8988T (cell line): ENCODE results near the gene NFE2L2.
"Not testable (repeated sequence)": the region's sequence is repeated elsewhere in the genome, so short reads cannot be mapped to it uniquely, and the experiment has no call there.

Experiments used
- DNase-seq: peaks from one replicate; pipeline ENCODE4 v3.0.0; 2011

The NFE2L2 gene

DNA sequence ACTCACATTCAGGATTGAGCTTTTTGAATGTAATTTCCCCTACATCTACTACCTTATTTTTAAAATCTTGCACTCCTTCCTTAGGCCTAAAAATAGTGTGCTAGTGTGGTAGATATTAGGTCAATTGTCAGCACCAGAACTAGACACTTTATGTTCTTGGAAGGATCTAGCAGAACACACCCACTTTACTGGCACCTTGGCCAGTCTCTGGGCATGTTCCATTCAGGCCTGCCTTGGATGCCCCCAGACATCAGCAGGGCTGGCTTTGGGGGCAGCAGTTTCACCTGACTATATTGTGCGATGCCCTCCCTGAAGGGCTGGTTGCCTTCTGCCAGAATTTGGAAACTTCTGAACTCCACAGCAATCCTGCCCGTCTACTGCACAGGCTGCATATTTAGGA lies 15.3 kb upstream of the NFE2L2 start:
- no peak for DNase-seq

DNA sequence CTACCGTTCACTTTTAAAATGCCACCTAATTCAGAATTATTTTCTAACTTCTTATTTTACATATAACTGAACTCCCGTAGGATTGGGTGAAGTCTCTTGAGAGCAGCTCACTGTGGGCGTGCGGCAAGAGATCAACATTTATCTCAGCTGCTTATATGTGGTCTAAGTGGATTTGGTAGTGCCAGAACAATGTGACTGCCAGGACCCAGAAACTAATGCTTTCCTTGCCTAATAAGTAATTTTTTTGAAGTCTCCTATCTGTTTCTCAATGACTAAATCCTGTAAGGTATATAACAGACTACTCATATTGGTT lies 11.2 kb upstream of the NFE2L2 start:
- no peak for DNase-seq

DNA sequence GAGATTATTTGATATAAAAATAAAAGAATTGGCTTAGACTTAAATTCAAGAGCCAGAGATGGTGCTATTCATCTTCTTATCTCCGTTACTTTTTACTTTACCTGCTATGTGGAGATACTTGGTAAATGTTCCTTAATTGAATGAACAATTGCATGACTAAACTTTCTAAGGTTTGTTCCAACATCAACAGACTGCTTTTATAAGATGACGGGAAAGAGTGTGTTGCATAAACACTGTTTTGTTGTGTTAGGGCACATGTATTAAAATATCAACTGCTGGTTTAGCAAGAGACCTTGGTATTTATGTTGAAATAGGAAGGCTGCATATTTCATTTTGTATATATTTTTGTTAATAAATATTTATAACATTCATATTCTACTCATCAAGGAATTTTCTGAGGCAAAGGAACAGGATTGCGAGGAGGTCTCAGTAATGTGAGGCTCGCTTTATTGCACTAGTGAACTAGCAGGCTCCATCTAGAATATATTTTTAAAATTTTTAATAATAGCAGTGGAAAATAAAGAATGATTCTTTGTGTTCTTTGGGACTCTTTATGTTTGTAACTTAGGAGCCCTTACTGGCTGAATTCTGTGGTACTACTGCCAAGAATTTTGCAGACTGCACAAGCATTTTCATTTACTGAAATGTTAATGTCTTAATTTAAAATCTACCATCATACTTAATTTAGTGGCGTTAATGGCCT lies 10.7 kb upstream of the NFE2L2 start:
- no peak for DNase-seq

DNA sequence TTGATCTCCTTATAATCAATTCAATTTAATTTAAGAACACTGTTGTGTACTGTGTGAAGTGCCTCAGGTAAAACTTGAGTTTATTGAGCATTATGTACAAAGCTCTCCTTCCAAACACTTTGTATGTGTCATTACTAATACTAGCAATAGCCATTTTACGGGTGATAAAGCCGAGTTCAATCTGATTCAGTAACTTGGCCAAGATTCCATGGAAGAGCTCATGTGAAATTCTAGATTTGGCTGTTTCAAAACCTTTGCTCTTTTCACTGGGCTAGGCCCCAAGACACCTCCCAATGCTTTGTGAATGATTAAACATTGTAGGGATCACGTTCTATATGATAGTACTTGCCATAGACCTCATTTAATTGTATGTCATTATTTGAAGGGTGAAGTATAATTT lies 8.9 kb upstream of the NFE2L2 start:
- no peak for DNase-seq

DNA sequence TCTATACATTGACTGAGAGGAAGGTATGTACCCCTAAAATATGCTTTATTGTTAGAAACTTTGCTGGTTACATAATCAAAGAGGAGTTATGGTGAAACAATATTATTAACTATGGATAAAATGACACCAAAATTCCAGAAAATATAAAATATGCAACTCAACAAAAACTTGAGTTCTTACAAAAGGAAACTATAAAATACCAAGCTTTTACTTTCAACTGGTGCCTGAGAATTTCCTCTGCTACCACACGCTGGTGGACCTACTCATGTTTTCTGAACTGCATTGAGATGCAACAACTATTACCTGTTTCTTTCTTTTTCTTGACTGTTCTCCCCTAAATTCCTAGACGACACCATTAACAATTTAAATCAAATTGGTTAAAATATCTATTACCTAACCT lies 8.2 kb upstream of the NFE2L2 start:
- DNase-seq = no peak

DNA sequence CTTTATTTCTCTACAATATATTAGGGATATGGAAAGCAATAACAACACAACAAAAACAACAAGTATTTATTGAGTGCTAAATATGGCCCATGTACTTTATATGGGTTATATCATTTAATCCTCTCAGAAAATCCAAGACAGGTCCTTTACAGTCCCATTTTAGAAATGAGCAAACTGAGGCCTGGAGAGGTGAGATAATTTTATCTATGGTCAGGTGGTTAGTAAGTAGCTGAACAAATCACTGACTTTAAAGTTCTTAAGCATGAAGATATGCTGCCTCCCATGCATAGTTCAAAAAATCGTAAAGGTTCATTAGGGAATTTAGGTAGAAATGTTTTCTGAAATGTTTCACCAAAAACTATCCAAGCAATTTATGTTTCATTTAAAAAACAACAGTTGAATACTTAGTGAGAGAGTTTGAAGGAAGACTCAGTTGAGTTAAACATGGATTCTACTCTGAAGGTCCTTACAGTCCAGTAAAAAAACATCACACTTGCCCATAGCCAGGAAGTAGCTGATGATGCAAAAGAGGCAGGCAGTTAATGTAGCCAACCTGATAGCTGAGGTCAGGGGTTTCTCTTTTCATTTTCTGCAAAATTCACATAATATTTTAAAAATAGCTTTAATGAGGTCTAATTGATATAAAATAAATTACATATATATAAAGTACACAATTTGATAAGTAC lies 7.6 kb upstream of the NFE2L2 start:
- DNase-seq = no peak

DNA sequence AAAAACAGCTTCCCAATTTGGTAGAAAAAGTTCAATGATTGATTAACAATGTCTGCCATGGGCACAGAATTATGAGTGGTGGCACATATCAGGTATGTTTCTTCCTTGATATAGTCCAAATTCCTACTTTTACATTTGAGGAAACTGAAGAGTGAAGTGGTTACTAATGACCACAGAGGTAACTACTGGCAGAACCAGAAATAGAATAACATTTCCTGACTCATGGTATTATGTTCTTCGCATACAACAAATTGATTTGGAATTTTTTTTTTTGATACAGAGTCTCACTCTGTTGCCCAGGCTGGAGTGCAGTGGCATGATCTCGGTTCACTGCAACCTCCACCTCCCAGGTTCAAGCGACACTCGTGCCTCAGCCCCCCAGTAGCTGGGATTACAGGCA lies 6.0 kb upstream of the NFE2L2 start:
- no peak for DNase-seq

DNA sequence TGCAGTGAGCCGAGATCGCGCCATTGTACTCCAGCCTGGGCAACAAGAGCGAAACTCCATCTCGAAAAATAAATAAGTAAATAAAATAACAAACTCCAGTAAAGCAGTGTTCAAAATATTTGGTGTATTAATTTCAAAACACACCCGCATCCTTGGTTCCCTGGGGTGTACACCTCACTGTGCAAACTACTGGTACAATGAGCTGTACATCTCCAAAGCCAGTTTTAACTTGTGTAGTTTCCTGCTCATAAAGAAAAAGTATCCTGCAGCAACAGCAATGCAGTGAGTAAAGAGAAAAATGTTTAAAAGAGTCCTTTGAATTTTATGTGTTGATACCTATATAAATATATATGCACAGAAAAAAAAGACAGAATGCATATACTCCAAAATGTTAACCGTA lies 4.4 kb upstream of the NFE2L2 start:
- no peak for DNase-seq

DNA sequence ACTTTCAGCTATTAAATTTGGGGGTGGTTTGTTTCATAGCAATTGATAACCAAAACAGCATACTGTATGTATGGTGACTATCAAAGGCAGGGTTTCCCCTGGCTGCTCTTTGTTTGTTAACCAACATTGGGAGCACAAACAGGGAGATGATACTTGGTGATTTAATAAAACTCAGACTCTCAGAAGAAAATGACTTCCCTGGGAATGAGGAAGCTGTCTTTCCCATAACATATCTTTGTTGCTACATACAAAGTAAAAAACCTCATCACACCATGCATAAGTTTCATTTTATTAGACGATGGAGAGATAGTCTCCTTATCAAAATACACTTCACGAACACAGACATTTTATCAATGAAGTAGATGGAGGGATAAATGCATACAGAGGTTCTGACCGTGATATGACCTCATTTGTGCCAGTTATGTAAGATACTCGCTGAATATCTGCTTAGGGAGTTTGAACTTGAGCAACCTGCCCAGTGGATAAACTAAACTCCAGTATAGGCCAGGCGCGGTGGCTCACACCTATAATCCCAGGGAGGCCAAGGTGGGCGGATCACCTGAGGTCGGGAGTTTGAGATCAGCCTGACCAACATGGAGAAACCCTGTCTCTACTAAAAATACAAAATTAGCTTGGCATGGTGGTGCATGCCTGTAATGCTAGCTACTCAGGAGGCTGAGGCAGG lies 3.8 kb upstream of the NFE2L2 start:
- no peak for DNase-seq

DNA sequence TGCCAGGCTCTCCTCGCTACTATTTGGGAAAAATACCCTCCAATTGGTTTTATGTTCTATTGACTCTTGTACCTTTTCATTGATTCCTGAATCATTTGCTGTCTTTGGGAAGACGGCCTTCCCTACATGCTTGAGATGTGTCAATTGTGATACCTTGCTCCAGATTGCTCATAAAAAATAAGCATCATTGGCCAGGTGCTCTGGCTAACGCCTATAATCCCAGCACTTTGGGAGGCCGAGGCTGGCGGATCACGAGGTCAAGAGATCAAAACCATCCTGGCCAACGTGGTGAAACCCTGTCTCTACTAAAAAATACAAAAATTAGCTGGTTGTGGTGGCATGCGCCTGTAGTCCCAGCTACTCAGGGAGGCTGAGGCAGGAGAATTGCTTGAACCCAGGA lies 2.4 kb upstream of the NFE2L2 start:
- DNase-seq = not testable (repeated sequence)

DNA sequence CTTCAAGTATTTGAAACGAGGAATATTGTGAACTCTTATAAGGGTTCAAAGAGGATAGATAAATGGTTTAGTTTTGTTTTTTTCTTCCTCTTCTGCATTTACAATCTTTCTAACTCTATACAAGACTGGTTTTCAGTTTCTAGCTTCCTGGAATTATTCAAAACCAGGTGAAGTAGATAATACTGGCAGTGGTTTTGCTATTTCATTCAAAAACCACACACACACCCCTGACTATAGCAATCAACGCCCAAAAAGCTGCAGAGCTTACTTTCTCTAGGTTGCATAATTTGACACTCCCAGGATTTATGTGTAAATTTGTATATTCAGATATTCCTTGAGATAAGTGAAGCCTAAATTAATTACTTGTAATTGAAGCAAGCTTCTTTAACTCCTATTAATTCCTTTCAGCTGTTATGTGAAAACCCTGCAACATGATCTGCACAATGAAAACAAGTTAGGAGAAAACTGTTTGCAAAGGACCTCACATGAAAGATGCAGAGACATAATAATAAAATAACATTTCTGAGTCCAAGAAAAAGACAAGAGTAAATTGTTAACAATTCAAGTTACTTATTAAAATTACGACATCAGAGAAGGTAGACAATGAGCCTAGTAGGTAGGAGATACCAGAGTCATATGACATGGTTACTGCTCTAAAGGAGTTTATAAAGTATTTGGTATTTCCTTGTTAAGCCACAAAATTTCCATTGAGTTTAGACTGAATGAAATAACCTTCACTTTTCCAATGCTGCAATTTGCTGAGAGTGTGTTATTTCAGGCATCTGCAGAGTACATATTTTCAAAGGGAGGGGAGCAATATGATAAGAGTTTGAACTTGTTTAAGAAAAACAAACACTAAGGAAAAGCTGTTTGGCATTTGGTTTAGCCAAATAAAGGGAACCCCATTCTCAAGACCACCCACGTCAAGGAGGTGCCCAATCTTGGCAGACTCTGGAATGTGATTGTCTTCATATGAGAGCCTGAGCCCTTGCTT lies 1.6 kb upstream of the NFE2L2 start:
- no peak for DNase-seq

DNA sequence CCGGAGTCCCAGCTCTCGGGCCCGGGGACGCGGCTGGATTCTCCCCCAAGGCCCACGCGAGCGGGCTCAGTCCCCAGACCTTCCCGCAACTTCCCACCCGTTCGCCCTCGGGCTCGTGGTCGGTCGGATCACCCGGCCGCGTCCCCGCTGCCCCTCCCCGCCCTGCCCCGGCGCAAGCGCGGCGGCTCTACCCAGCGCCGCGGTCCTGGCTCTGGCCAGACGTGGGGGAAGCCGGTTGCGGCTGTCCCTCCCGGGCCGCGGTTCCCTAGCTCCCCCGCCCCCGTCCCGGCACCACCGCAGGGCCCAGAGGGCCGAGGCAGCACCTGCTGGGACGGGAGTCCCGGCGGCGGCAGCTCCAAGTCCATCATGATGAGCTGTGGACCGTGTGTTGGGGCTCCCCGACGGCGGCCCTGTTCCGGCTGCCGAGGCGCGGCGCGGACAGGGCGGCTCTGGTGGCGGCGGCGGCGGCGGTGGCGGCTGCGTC lies 276 bp downstream of the NFE2L2 start:
- peak; percentile 27 for DNase-seq

DNA sequence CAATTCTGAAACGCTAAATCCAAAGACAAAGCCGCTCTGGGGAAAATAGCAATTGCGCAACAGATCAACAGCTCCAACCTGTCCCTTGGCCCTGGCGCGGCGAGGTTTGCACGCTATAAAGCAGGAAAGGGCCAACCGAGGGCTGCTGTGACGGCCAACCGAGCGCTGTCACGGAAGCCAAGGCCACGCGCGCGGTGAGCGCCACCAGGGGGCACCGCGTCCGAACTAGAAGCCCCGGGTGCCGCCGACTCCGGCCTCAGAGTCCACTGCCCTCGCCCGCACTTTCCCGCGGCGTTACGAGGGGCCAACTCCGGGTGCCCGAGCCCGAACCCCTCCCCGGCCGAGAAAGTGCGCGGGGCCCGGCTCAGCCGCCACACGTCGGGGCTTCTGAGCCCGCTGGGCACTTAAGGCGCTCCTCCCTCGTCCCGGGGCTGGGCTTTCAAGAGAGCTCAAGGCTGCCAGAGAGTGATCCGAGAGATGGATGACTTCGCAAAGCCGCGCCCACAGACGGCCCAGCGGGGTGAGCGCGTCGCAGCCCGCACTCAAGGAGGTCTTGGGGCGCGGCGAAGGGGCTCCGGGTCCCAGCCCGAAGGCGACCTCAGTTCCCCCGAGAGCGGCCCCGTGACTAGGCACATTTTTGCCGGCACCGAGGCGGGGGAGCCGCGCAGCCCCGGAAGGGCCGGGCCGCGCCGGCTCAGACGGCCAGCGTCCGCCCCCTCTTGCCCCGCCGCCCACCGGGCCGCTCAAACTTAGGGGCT lies 897 bp downstream of the NFE2L2 start:
- peak; percentile 75 for DNase-seq

DNA sequence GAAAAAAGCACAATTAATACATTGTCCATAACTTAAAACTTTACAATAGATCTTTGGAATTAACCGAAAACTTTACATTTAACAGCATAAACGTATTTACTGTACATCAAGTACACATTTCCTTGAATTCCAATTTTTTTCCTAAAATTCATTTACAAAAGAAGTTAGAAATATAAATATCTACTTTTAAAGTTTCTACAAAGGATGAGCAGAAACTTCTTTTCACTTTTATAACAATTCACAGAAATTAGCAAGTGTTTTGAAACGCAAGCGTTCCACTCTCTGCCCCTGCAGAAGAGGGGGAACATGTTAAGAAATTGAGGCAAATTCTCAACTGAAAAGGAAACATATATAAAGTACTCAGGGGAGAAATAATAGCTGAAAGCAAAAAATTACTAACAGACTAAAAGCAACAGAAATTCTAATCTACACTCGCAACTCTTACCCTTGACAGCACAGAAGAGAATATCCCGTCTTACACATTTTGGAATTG lies 1.5 kb downstream of the NFE2L2 start:
- DNase-seq = no peak

DNA sequence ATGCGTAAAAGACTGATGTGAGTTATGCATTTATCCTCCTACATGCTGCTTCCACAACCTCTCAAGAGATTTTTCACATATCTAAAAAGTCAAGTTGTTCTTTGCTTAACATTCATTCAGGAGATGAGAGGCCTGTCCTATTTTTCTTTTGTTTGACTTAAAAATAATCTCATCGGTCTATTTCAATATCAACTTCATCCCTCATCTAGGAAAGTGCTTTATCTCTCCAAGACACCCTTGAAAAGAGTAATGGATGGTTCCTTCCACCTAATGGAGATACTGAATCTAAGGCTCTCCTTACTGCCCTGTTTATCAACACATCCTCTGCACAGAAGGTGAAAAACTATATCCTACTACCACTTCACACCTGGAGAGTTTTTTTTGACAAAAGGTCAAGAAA lies 2.4 kb downstream of the NFE2L2 start:
- no peak for DNase-seq

DNA sequence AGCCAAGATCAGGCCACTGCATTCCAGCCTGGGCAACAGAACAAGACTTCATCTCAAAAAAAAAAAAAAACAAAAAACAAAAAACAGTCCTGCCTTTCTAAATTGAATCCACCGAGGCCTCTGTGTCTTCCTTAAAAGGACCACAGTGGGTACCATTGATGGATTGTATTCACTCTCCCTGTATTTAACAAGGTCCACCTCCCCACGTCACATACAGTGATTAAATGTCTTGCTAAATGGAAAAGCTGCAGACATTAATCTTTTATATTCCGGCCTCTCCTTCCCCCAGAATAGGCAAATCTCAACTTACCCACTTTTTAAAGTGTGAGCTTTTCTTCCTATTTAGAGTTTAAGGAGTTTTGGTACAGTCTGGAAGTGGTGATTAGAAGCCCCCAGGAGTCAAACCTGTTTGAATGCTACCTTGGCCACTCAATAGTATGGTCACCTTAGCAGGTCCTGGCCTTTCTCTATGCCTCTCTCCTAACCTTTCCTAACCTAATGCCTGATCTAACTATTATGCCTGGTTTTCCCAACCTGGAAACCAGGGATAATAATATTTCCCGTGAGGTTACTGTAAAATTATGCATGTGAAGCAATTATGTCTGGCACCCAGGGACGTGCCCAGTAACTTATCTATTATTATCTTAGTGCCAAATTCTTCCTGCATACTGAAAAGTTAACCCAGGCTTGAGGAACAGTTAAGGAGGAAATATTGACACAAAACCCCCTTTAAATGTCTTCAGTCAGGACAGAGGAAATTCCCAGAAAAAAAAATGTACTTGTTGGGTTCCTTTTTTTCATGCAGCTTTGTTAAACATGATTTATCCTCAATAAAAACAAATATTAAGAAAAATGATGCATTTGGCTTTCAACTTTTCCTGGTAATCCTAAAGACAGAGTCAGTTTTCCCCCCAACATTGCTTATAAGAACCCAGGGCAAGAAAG lies 3.1 kb downstream of the NFE2L2 start:
- no peak for DNase-seq

DNA sequence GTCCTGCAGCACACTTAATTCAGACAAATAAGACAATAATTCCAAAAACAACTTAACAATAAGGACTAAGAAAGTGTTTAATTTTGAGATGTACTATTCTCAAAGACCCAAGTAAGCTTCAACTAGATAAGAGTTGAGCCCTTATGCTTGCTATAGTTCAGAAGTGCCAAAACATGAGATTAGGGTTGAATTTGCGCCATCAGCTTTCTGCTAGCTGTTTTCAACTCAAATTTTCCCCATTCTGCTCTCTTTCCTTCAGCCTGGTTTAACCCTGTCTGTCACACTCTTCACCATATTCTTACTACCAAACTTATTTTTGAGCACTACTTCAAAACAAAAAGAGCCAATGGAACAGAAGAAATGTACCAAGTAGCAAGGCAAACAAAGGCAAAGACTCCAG lies 4.1 kb downstream of the NFE2L2 start:
- no peak for DNase-seq

DNA sequence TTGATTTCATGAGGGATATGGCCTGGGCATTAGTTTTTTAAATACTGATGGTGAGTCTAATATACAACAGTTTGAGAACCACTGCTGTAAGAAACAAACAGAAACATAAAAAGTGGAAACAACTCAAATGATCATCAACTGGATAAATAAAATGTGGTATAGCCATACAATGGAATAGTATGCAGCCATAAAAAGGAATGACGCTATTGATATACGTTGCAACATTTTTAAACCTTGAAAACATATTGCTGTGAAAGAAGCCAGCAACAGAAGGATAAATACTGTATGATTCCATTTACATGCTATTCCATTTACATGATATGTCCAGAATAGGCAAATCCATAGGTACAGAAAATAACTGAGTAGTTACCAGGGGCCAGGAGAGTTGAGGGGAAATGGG lies 6.5 kb downstream of the NFE2L2 start:
- no peak for DNase-seq

DNA sequence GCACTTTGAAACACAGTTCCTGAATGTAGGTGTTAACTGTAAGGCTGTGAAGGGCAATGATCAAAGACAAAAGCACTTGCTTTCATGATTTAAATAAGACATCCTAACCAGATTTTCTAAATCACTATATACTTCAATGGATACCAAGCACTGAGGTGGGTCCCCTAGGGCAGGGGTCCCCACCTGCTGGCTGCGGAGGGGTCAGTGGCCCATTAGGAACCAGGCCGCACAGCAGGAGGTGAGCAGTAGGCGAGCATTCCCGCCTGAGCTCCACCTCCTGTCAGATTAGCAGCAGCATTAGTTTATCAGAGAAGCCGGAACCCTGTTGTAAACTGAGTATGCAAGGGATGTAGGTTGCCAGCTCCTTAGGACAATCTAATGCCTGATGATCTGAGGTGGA lies 7.1 kb downstream of the NFE2L2 start:
- no peak for DNase-seq

DNA sequence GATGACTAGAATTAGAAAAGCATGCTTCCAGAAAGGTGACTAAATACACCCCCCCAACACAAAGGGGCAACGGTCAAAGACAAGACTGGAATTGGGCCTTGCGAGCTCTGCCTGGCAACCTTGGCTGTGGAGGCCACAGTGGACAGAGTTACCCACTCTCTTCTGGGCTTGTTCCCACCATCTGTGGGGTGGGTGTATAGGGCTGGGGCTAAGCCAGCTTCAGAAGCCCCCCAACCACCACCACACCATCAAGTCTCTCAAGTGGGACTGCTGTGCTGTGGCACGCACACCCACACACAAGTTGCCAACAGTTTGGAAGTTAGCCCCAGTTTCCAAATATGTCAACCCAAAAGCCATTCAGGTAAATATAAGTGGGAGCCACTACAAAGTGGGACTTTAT lies 7.8 kb downstream of the NFE2L2 start:
- no peak for DNase-seq

DNA sequence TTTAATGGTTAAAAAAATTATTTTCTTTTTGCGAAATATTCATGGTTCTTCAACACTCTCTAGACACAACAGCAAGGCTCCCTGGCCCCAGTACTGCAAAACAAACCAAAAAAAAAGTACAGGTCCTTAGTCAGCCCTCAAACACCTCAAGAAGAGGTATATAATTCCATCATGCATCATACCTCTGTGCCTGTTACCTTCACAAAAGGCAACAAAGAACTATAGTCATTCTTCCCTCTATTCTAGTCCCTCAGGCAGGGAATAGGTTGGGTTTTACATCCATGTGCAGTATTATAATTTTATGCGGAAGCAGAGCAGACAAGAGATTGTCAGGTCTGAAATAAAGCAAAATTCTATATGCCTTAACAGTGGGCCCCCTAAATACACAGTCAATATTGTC lies 8.5 kb downstream of the NFE2L2 start:
- DNase-seq = no peak
